Activated naive CD4-positive, alpha-beta T cell treated with anti-CD3 and anti-CD28 coated beads for 36 hours (primary cell): ENCODE measurements around the gene CIAO1. TPM values are rescaled to one million over a fixed set of nuclear protein-coding genes. Genes with fewer than 3 reads are reported as not detected.
"Not testable (repeated sequence)": the region's sequence is repeated elsewhere in the genome, so short reads cannot be mapped to it uniquely, and the experiment has no call there.

Experiments used
- CTCF ChIA-PET: fragments of 350-600 bp; sonication (Branson Sonifier 250); formaldehyde crosslinking; loops from one replicate; lab custom pipeline; 2021; ENCODE audit warnings: antibody characterized with exemption; lab: Charles Lee
- DNase-seq: peaks from one replicate; pipeline ENCODE4 v3.0.0-alpha.2; 2020
- H3K27ac Mint-ChIP-seq: one replicate; pipeline ENCODE4 v1.8.0; 2021; ENCODE audit warnings: mild to moderate bottlenecking, mixed read lengths
- H3K27me3 Mint-ChIP-seq: one replicate; pipeline ENCODE4 v1.8.0; 2021; ENCODE audit warnings: low read depth, mixed read lengths
- H3K36me3 Mint-ChIP-seq: one replicate; pipeline ENCODE4 v1.8.0; 2021; ENCODE audit warnings: low read depth, mixed read lengths
- H3K4me1 Mint-ChIP-seq: one replicate; pipeline ENCODE4 v1.8.0; 2021; ENCODE audit warnings: low read depth, mixed read lengths
- H3K4me3 Mint-ChIP-seq: one replicate; pipeline ENCODE4 v1.8.0; 2021; ENCODE audit warnings: mild to moderate bottlenecking, moderate library complexity, mixed read lengths
- H3K9me3 Mint-ChIP-seq: one replicate; pipeline ENCODE4 v1.8.0; 2021; ENCODE audit warnings: mixed read lengths
- intact Hi-C: fragments of 100-400 bp; cut with micrococcal nuclease; formaldehyde crosslinking; loops from one replicate; pipeline ENCODE4 v1.15.1; 2023
- total RNA-seq, 2 experiments: library from RNA; stranded (reverse); gene quantifications; one replicate each; pipeline ENCODE4 v1.2.3, GENCODE V29; 2021

The CIAO1 gene
- total RNA-seq, result 10 to 100 TPM; 59.9 to 62.2 TPM

- Mint-ChIP-seq H3K4me1 (peaks cover 47% of the 10 kb centered on the region), H3K9me3 (no peaks in the 10 kb centered on the region), H3K27me3 (no peaks in the 10 kb centered on the region), H3K4me3 (peak within 1 kb of the TSS; percentile 99), H3K36me3 (peaks cover 25% of the 10 kb centered on the region), H3K27ac (peak within 1 kb of the TSS; percentile 86)
- intact Hi-C loops, result loop anchor here (1.0 to 10.0 kb wide), 15 partner anchors 24 to 496 kb away; partner anchors contain the start of genes ANKRD36C, ARID5A, ASTL and CNNM4
- CTCF ChIA-PET, result interaction anchor here (0.5 to 2.1 kb wide), 14 partner anchors 15 to 298 kb away, joined by 3 to 17 read pairs (median 4); partner anchors contain the start of gene STARD7
- peak; percentile 99 for DNase-seq
Measured at GRCh38 chr2:96265840-96266679, at the start of gene CIAO1, which contains the start of gene TMEM127. Gene CIAO1, plus strand, starts transcription at chr2:96266225. Its CDS starts 126 bp downstream, at chr2:96266351. Gene TMEM127, minus strand, starts transcription at chr2:96265997. Its CDS starts 616 bp downstream, at chr2:96265381.

DNA sequence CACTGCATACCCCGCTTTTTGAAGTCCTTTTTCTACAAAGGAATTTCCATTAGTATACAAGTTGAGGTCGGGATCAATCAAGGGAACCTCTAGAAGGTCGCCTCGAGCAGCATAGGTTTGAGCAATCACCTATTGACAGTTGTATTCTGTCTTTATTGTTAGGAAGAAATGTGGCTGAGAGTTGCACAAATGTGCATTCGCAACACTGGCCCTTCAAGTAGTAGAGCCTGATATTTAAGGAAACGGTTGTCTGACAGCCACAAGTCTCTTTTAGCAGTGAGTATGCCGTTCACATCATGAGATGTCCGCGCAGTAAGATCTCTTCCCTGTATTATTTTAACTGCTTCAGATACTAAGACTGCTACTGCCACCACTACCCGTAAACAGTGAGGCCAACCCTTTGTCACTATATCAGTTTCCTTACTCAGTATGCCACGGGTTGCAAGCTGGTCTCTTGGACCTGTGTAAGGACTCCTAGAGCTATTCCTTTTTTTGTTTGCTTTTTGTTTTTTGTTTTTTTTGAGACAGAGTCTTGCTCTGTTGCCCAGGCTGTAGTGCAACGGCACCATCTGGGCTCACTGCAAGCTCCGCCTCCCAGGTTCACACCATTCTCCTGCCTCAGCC, 47.4 kb upstream of the CIAO1 start:
- no peak overlapping the region for H3K27ac Mint-ChIP-seq
- intact Hi-C loops, result no loop called here
- CTCF ChIA-PET, result no interaction called here
- H3K4me1 Mint-ChIP-seq, result no peaks in the 10 kb centered on the region
- H3K27me3 Mint-ChIP-seq, result no peaks in the 10 kb centered on the region
- H3K4me3 Mint-ChIP-seq, result no peak overlapping the region
- no peak for DNase-seq
- no peaks in the 10 kb centered on the region for H3K36me3 Mint-ChIP-seq
- no peaks in the 10 kb centered on the region for H3K9me3 Mint-ChIP-seq

DNA sequence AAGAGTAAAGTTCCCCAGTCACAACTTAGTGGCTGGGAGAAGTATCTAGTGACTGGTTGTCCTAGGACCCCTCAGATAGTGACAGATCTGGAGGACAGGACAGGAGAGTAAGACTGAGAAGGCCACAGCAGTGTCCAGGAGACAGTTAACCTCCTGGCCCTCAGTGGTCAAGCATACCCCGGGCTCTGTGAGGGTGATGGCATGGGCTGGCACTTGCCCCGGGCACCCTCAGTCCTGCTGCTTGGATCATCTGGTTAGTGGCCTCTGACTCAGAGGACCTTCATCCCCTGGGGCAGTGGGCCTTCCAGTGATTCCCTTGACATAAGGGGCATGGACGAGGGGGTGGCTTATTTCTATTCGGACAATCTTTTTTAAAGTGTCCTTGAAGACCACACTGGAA, 46.1 kb upstream of the CIAO1 start:
- DNase-seq, intact Hi-C loops, H3K27me3 Mint-ChIP-seq, CTCF ChIA-PET, H3K4me1 Mint-ChIP-seq, H3K4me3 Mint-ChIP-seq, H3K36me3 Mint-ChIP-seq, H3K27ac Mint-ChIP-seq, H3K9me3 Mint-ChIP-seq: not testable (repeated sequence)

DNA sequence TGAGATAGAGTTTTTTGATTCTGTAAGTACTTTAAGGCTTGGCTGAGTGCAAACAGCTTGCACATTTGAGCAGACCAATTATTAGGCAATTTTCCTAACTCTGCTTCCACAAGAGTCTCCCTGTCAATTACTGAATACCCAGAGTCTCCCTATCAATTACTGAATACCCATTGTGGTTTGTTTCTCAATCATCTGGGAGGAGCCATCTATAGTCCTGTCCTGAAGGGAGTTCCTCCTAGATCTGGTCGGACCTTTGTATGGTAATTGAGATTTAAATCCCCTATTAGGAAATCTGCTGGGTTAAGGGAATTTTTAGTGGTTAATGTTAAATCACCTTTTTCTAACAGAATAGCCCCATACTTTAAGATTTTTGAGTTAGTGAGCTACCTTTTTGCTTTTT, 44.9 kb upstream of the CIAO1 start:
- H3K27ac Mint-ChIP-seq, CTCF ChIA-PET, H3K4me1 Mint-ChIP-seq, intact Hi-C loops, H3K27me3 Mint-ChIP-seq, H3K4me3 Mint-ChIP-seq, H3K9me3 Mint-ChIP-seq, H3K36me3 Mint-ChIP-seq, DNase-seq: not testable (repeated sequence)

DNA sequence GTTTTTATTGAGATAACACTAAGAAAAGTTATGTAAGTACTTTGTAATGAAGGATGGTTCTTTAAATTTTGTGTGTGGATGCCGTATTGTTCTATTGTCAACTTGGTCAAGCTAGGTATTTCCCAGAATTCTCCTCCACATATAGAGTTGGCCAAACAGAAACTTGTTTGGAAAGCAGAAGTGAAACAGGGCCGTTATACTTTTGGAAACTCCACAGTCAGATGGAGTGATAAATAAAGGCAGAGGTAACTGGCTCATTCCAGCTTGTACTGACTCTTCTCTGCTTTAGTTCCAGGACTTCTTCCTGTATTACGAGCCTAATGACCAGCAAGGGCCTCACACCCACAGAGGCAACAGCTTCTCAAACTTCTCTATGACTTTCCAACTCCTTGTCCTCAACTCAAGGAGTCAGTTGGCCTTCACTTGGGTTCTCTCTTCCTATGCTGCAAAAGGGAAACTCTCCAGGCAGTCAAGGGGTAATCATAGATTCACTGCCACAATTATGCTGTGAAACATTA, 41.0 kb upstream of the CIAO1 start:
- no peak for DNase-seq
- intact Hi-C loops, result no loop called here
- no peak overlapping the region for H3K27ac Mint-ChIP-seq
- H3K4me3 Mint-ChIP-seq, result no peak overlapping the region
- peaks cover 4% of the 10 kb centered on the region for H3K4me1 Mint-ChIP-seq
- CTCF ChIA-PET, result interaction anchor here (0.6 kb wide), 1 partner anchor 108 kb away, joined by 4 read pairs; no protein-coding TSS in a partner anchor
- peaks cover 2% of the 10 kb centered on the region for H3K36me3 Mint-ChIP-seq
- H3K9me3 Mint-ChIP-seq, result no peaks in the 10 kb centered on the region
- H3K27me3 Mint-ChIP-seq, result no peaks in the 10 kb centered on the region

DNA sequence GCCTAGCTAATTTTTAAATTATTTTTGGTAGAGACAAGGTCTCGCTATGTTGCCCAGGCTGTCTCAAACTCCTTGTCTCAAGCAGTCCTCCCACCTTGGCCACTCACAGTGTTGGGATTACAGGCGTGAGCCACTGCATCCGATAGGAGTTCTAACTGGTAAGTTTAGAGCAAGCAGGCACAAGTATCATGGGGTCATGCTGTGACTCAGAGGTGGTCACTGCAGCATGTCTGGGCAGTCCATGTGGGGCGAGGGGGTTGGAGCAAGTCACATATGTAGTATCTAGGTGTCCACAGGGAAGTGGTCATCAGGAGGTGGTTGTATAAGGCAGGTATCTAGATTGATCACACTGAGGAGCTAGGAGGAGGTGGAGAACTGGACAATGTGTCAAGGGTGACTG, 34.7 kb upstream of the CIAO1 start:
- intact Hi-C loops, result no loop called here
- Mint-ChIP-seq H3K4me3 (no peak overlapping the region), H3K27me3 (no peaks in the 10 kb centered on the region), H3K4me1 (no peaks in the 10 kb centered on the region), H3K9me3 (no peaks in the 10 kb centered on the region), H3K27ac (no peak overlapping the region), H3K36me3 (peaks cover 2% of the 10 kb centered on the region)
- CTCF ChIA-PET, result no interaction called here
- no peak for DNase-seq

- intact Hi-C loops, result no loop called here
- H3K4me3 Mint-ChIP-seq, result no peak overlapping the region
- H3K36me3 Mint-ChIP-seq, result peaks cover 2% of the 10 kb centered on the region
- H3K27me3 Mint-ChIP-seq, result no peaks in the 10 kb centered on the region
- CTCF ChIA-PET, result interaction anchor here (0.8 to 1.1 kb wide), 2 partner anchors 240 to 277 kb away, joined by 3 to 4 read pairs; no protein-coding TSS in a partner anchor
- H3K9me3 Mint-ChIP-seq, result no peaks in the 10 kb centered on the region
- H3K4me1 Mint-ChIP-seq, result no peaks in the 10 kb centered on the region
- DNase-seq, result no peak
- no peak overlapping the region for H3K27ac Mint-ChIP-seq
Measured at GRCh38 chr2:96233436-96233835, 32.6 kb upstream of the CIAO1 start.

GRCh38 chr2:96233880-96234316, 32.1 kb upstream of the CIAO1 start:
- H3K4me1 Mint-ChIP-seq, result no peaks in the 10 kb centered on the region
- intact Hi-C loops, result no loop called here
- DNase-seq, result no peak
- no peaks in the 10 kb centered on the region for H3K9me3 Mint-ChIP-seq
- no peak overlapping the region for H3K27ac Mint-ChIP-seq
- H3K4me3 Mint-ChIP-seq, result no peak overlapping the region
- CTCF ChIA-PET, result interaction anchor here (1.1 kb wide), 1 partner anchor 241 kb away, joined by 4 read pairs; no protein-coding TSS in a partner anchor
- peaks cover 2% of the 10 kb centered on the region for H3K36me3 Mint-ChIP-seq
- H3K27me3 Mint-ChIP-seq, result no peaks in the 10 kb centered on the region

- Mint-ChIP-seq H3K36me3 (no peaks in the 10 kb centered on the region), H3K4me1 (peaks cover 10% of the 10 kb centered on the region), H3K4me3 (no peak overlapping the region), H3K9me3 (no peaks in the 10 kb centered on the region), H3K27me3 (no peaks in the 10 kb centered on the region), H3K27ac (no peak overlapping the region)
- CTCF ChIA-PET, result interaction anchor here (0.7 kb wide), 1 partner anchor 272 kb away, joined by 3 read pairs; no protein-coding TSS in a partner anchor
- intact Hi-C loops, result no loop called here
- no peak for DNase-seq
Measured at GRCh38 chr2:96236882-96237281, 29.1 kb upstream of the CIAO1 start.

DNA sequence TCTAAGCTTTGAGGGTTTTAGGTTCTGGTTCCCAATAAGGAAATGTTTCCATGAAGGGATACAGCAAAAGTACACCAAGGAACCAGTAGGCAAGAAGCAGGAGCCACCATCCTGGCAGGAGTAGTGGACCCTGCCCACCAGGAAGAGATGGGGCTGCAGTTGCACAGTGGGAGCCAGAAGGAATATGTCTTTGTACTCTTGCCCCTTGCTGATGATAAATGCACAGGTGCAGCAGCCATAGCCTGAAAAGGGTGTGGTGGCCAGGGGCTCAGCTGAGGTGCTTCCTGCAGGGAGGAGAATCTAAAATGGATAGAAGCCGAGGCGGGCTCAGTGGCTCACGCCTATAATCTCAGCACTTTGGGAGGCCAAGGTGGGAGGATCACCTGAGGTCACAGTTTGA, 27.8 kb upstream of the CIAO1 start:
- H3K4me3 Mint-ChIP-seq, result no peak overlapping the region
- no peak for DNase-seq
- H3K36me3 Mint-ChIP-seq, result no peaks in the 10 kb centered on the region
- H3K27me3 Mint-ChIP-seq, result no peaks in the 10 kb centered on the region
- peaks cover 24% of the 10 kb centered on the region for H3K4me1 Mint-ChIP-seq
- intact Hi-C loops, result no loop called here
- H3K27ac Mint-ChIP-seq, result no peak overlapping the region
- no peaks in the 10 kb centered on the region for H3K9me3 Mint-ChIP-seq
- CTCF ChIA-PET, result interaction anchor here (1.3 kb wide), 1 partner anchor 23 kb away, joined by 4 read pairs; no protein-coding TSS in a partner anchor

DNA sequence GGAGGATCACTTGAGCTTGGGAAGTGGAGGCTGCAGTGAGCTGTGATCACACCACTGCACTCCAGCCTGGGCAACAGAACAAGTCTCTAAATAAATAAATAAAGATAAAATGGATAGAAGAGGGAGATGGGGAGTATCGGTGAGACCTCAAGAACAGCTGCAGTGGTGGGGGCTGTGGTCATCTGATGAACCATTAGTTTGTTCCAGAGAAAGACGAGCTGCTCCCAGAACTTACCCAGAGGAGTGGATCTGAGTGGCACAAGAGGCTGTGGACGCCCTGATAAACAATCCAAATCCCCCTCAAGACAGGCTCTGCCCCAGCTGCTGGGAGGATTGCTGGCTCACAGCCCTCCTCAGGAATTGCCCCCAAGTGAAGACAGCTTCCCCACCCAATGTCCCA, 26.9 kb upstream of the CIAO1 start:
- intact Hi-C loops, result no loop called here
- H3K27ac Mint-ChIP-seq, result no peak overlapping the region
- CTCF ChIA-PET, result interaction anchor here (0.8 to 1.7 kb wide), 3 partner anchors 65 to 315 kb away, joined by 3 to 5 read pairs (median 3); no protein-coding TSS in a partner anchor
- H3K27me3 Mint-ChIP-seq, result no peaks in the 10 kb centered on the region
- no peak overlapping the region for H3K4me3 Mint-ChIP-seq
- peaks cover 24% of the 10 kb centered on the region for H3K4me1 Mint-ChIP-seq
- H3K9me3 Mint-ChIP-seq, result no peaks in the 10 kb centered on the region
- DNase-seq, result no peak
- no peaks in the 10 kb centered on the region for H3K36me3 Mint-ChIP-seq

DNA sequence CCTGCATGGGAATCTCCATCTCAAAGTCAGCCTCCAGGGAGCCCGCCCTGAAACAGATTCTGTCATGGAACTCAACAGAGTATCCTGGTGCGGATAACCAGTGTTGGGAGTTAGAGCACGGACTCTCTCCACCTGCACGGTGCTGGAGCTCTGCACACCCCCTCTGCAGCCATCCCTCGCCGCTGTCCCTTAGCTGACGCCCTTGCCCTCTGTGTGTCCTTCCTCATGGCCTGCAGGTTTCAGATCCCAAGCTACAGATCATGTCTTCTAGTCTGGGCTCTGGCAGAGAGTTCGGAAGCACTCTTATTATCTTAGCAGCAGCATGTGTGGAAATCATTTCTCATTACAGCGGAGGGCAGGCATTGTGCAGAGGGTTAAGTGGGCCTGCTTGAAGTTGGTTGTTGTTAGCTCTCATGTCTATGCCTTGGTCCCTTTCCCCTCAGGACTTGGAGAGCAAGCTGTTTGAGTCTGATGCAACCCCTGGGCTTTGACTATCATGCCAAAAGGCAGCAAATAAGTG, 26.2 kb upstream of the CIAO1 start:
- H3K36me3 Mint-ChIP-seq, result no peaks in the 10 kb centered on the region
- H3K4me1 Mint-ChIP-seq, result peaks cover 28% of the 10 kb centered on the region
- no peak for DNase-seq
- H3K27ac Mint-ChIP-seq, result no peak overlapping the region
- H3K9me3 Mint-ChIP-seq, result no peaks in the 10 kb centered on the region
- CTCF ChIA-PET, result interaction anchor here (0.8 to 1.7 kb wide), 4 partner anchors 20 to 314 kb away, joined by 3 to 5 read pairs (median 3); no protein-coding TSS in a partner anchor
- H3K4me3 Mint-ChIP-seq, result no peak overlapping the region
- intact Hi-C loops, result no loop called here
- H3K27me3 Mint-ChIP-seq, result no peaks in the 10 kb centered on the region
